ENCODE measurements around the gene STEAP3.

The STEAP3 gene

GRCh38 chr2:119252186-119253113, 28.8 kb downstream of the STEAP3 start:
- Histone ChIP-seq H2AFZ (ENCODE audit: low read depth, low read length) (no peak overlapping the region), H3K9ac (ENCODE audit: low read length) (no peak overlapping the region), H3K4me2 (ENCODE audit: low read length) (no peak overlapping the region)

DNA sequence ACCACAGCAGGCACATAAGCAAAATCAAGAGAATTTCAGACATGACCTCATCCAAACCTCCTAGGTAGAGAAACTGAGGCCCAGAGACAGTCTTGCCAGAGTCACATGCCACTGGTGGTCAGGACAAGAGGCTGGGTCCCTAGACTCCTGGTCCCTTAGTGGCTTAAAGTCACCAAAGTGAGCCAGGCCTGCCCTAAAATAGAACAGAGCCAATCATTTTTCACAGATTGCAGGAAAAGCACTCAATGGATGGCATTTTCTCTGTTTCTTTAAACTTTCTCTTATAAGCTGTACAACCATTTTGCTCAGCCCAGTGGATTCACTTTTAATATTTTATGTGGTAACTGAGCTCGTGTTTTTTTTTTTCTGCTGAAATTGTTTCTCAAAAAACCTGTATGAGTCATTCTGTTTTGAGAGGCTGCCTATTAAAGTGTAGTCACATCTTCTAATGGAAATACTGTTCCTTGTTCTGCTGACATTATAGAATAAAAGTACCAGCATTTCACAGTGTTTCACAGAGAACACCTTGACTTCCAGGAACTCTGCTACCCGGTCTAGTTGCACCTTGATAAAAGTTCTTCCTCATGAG, 29.6 kb downstream of the STEAP3 start:
- TF ChIP-seq, protein P1, sequence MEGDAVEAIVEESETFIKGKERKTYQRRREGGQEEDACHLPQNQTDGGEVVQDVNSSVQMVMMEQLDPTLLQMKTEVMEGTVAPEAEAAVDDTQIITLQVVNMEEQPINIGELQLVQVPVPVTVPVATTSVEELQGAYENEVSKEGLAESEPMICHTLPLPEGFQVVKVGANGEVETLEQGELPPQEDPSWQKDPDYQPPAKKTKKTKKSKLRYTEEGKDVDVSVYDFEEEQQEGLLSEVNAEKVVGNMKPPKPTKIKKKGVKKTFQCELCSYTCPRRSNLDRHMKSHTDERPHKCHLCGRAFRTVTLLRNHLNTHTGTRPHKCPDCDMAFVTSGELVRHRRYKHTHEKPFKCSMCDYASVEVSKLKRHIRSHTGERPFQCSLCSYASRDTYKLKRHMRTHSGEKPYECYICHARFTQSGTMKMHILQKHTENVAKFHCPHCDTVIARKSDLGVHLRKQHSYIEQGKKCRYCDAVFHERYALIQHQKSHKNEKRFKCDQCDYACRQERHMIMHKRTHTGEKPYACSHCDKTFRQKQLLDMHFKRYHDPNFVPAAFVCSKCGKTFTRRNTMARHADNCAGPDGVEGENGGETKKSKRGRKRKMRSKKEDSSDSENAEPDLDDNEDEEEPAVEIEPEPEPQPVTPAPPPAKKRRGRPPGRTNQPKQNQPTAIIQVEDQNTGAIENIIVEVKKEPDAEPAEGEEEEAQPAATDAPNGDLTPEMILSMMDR (IDR thresholded peaks at IDR 0.05; ENCODE audit: low read depth, low read length), result no peak
- no peak for TF ChIP-seq EZH2phosphoT487 (IDR thresholded peaks at IDR 0.05; ENCODE audit: low read depth)
- Histone ChIP-seq H4K20me1 (ENCODE audit: insufficient read depth, low read length) (no peaks in the 10 kb centered on the region), H3K27me3 (ENCODE audit: low read depth, low read length) (no peaks in the 10 kb centered on the region), H3K79me2 (ENCODE audit: low read length) (no peaks in the 10 kb centered on the region), H3K9ac (ENCODE audit: low read length) (no peak overlapping the region), H3K4me1 (ENCODE audit: low read length) (no peaks in the 10 kb centered on the region), H3K36me3 (replicated peaks; ENCODE audit: low read depth, low read length) (no peaks in the 10 kb centered on the region), H3K27ac (ENCODE audit: low read length) (no peak overlapping the region), H3K4me2 (ENCODE audit: low read length) (no peak overlapping the region), H3K4me3 (ENCODE audit: low read length) (no peak overlapping the region), H2AFZ (ENCODE audit: low read depth, low read length) (no peak overlapping the region), H3K9me3 (ENCODE audit: insufficient read depth, low read length) (no peaks in the 10 kb centered on the region)

More at GRCh38 chr2:119252186-119253113, 28.8 kb downstream of the STEAP3 start:
- H3K9me3 ChIP-seq (ENCODE audit: insufficient read depth, low read length), result no peaks in the 10 kb centered on the region
- no peak overlapping the region for H3K4me3 ChIP-seq (ENCODE audit: low read length)
- no peaks in the 10 kb centered on the region for H3K27me3 ChIP-seq (ENCODE audit: low read depth, low read length)
- no peaks in the 10 kb centered on the region for H3K36me3 ChIP-seq (replicated peaks; ENCODE audit: low read depth, low read length)
- no peak overlapping the region for H3K27ac ChIP-seq (ENCODE audit: low read length)
- no peaks in the 10 kb centered on the region for H3K4me1 ChIP-seq (ENCODE audit: low read length)
- no peaks in the 10 kb centered on the region for H3K79me2 ChIP-seq (ENCODE audit: low read length)
- no peak for TF ChIP-seq EZH2phosphoT487 (IDR thresholded peaks at IDR 0.05; ENCODE audit: low read depth)
- TF ChIP-seq, protein P1 (IDR thresholded peaks at IDR 0.05; ENCODE audit: low read depth, low read length), result no peak
- H4K20me1 ChIP-seq (ENCODE audit: insufficient read depth, low read length), result no peaks in the 10 kb centered on the region

DNA sequence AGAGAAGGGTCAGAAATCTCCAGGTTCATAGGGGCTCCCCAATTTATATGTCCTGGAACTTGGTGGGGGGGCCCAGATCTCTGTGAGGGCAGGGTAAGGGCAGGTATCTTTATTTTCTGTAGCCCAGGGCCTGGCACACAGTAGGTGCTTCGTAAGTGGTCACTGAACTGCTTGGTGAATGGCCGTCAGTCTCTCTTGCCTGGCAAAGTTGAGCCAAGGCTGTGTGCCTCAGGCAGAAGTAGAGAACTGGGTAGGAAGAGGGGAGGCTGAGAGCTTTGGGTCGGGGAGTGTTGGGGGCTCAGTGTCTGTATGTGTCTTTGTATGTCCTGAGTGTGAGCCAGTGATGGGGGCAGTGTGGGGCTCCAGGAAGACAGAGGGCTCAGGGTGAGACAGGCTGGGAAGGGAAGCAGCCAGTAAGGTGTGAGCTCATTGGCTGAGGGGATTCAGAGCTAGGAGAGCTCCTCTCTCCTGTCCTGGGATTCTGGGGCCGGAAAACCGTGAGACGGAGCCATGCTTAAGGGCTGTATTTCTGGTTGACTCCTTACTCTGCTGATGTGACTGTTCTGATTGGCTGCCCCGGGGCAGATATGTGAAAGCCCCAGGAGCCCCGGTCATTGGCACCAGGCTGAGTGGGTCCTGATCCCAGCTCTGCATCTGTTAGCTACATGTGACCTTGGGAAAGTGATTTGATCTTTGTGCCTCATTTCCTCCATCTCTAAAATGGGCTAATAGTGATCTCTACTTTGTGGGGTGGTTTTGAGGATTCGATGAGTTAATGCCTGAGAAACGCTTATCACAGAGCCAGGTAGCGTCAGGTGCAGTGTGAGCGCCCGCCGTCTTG, 30.3 kb downstream of the STEAP3 start:
- no peak overlapping the region for H3K27ac ChIP-seq (ENCODE audit: low read length)
- no peaks in the 10 kb centered on the region for H4K20me1 ChIP-seq (ENCODE audit: insufficient read depth, low read length)
- no peak overlapping the region for H3K4me2 ChIP-seq (ENCODE audit: low read length)

More for the DNA sequence above, 30.3 kb downstream of the STEAP3 start:
- TF ChIP-seq EZH2phosphoT487 (IDR thresholded peaks at IDR 0.05; ENCODE audit: low read depth), result no peak
- TF ChIP-seq, protein P1 (IDR thresholded peaks at IDR 0.05; ENCODE audit: low read depth, low read length), result no peak
- Histone ChIP-seq H3K9ac (ENCODE audit: low read length) (no peak overlapping the region), H3K27me3 (ENCODE audit: low read depth, low read length) (no peaks in the 10 kb centered on the region), H3K4me3 (ENCODE audit: low read length) (no peak overlapping the region), H3K36me3 (replicated peaks; ENCODE audit: low read depth, low read length) (no peaks in the 10 kb centered on the region), H2AFZ (ENCODE audit: low read depth, low read length) (no peak overlapping the region), H3K4me1 (ENCODE audit: low read length) (no peaks in the 10 kb centered on the region), H3K9me3 (ENCODE audit: insufficient read depth, low read length) (no peaks in the 10 kb centered on the region), H3K79me2 (ENCODE audit: low read length) (no peaks in the 10 kb centered on the region)
